Activated naive CD8-positive, alpha-beta T cell treated with anti-CD3 and anti-CD28 coated beads, Interleukin-2, amount 10 ng/mL, durations not matched to agents 7 days and 5 days (primary cell): ENCODE measurements around the gene DUSP28. TPM values are rescaled to one million over a fixed set of nuclear protein-coding genes. Genes with fewer than 3 reads are reported as not detected.
A peak's percentile ranks its signal among the peaks of the same experiment; 100 is the strongest.

ENCODE experiments used
- ATAC-seq: fragments of 150-1000 bp; cut with Tn5 transposase; one replicate; pipeline ENCODE4 v1.10.0; 2021; ENCODE audit warnings: low read depth, moderate library complexity
- POLR2A ChIA-PET: fragments of 350-600 bp; sonication (Branson Sonifier 250); formaldehyde crosslinking; loops from one replicate; lab custom pipeline; 2021; ENCODE audit warnings: antibody characterized with exemption; lab: Charles Lee
- DNase-seq: peaks from one replicate; pipeline ENCODE4 v3.0.0; 2021
- H3K27ac Mint-ChIP-seq: one replicate; pipeline ENCODE4 v1.8.0; 2022; ENCODE audit warnings: mild to moderate bottlenecking, mixed read lengths
- H3K27me3 Mint-ChIP-seq: one replicate; pipeline ENCODE4 v1.8.0; 2022; ENCODE audit warnings: mild to moderate bottlenecking, moderate library complexity, mixed read lengths
- H3K36me3 Mint-ChIP-seq: one replicate; pipeline ENCODE4 v1.8.0; 2021; ENCODE audit warnings: mild to moderate bottlenecking, mixed read lengths
- H3K4me1 Mint-ChIP-seq: one replicate; pipeline ENCODE4 v1.8.0; 2021; ENCODE audit warnings: mixed read lengths
- H3K4me3 Mint-ChIP-seq: one replicate; pipeline ENCODE4 v1.8.0; 2022; ENCODE audit warnings: mild to moderate bottlenecking, moderate library complexity, mixed read lengths
- H3K9me3 Mint-ChIP-seq: one replicate; pipeline ENCODE4 v1.8.0; 2021; ENCODE audit warnings: mixed read lengths
- total RNA-seq, 2 experiments: library from RNA; stranded (reverse); gene quantifications; one replicate each; pipeline ENCODE4 v1.2.3, GENCODE V29; 2021

Gene DUSP28
- total RNA-seq, 2 experiments from 2014 or later: 12.3 to 13.8 TPM

DNA sequence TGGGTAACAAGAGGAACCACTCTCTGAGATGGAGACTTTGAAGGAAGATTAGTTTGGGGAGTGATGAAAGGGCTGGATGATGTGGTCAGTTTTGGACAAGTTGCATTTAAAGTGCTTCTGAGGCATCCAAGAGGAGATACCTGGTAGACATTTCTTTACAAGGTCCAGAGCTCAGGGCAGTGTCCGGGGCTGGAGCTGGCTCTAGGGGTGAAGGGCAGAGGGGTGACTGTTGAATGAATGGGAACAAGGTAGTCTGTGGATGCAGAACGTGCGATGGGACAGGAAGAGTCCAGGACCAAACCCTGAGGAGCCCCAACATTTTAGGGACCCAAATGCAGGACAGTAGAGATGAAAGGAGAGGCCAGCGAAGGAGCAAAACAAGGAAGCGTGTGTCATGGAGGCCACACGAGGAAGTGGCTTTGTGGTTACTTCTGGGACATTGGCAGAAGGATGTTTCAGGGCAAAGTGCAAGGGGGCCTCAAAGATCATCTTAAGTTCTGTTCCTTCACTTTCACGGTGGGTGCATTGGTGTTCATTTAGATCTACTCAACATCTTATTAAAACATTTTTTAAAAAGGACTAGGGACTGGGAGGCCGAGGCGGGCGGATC lies 51.5 kb downstream of the DUSP28 start:
- DNase-seq (peak; percentile 47), ATAC-seq (peak; percentile 34)
- Mint-ChIP-seq H3K36me3 (peaks cover 16% of the 10 kb centered on the region), H3K4me1 (peaks cover 23% of the 10 kb centered on the region), H3K9me3 (peaks cover under 1% of the 10 kb centered on the region), H3K27ac (no peak overlapping the region), H3K4me3 (no peak overlapping the region), H3K27me3 (no peaks in the 10 kb centered on the region)
- POLR2A ChIA-PET: interaction anchor here (2.2 to 3.6 kb wide), 3 partner anchors 12 to 46 kb away, joined by 18 to 48 read pairs (median 19); partner anchors contain the start of genes CAPN10 and GPR35

Other genes with a start within 250 kb of the DUSP28 start
- gene GPC1, start 124.7 kb upstream of the DUSP28 start, total RNA-seq: 1 to 10 TPM; 3.4 to 4.7 TPM
- 10 to 100 TPM; 50.9 to 53.2 TPM for gene ANKMY1, start 2.4 kb upstream of the DUSP28 start, total RNA-seq
- gene RNPEPL1, start 8.1 kb downstream of the DUSP28 start, total RNA-seq: 100 to 1,000 TPM; 124 TPM
- gene CAPN10, start 26.4 kb downstream of the DUSP28 start, total RNA-seq: 10 to 100 TPM; 72.3 to 74.2 TPM
- 10 to 100 TPM; 19.2 to 19.3 TPM for gene GPR35, start 65.1 kb downstream of the DUSP28 start, total RNA-seq
- not detected for gene AQP12B, start 122.5 kb downstream of the DUSP28 start, total RNA-seq
- not detected for gene AQP12A, start 131.5 kb downstream of the DUSP28 start, total RNA-seq